ENCODE results near the gene ZNF324. TPM values are rescaled to one million over a fixed set of nuclear protein-coding genes. Genes with fewer than 3 reads are reported as not detected.

ZNF324 gene
- total and polyA plus RNA-seq, 2 of the 13 experiments (the other 11 are each of a cell fraction or from before 2014, with no cell fraction given) = 1.1 to 4.7 TPM

GRCh38 chr19:58466760-58467589, at the start of gene ZNF324 (continued):
- no peak for TF ChIP-seq ZNF646 (CRISPR knock-in tag; IDR thresholded peaks at IDR 0.05)
- no peak for TF ChIP-seq HNF4A (CRISPR knock-in tag; IDR thresholded peaks at IDR 0.05)
- TF ChIP-seq ZFX (CRISPR knock-in tag; IDR thresholded peaks at IDR 0.05; ENCODE audit: low read depth) = peak; percentile 77
- no peak; the same call in 1 of the 2 replicates for TF ChIP-seq ARNT2 (CRISPR knock-in tag; IDR thresholded peaks at IDR 0.05; ENCODE audit: low read depth)
- TF ChIP-seq THAP7 (CRISPR knock-in tag; IDR thresholded peaks at IDR 0.05) = no peak
- no peak for TF ChIP-seq HMGA1 (CRISPR knock-in tag; conservative IDR thresholded peaks at IDR 0.05)
- no peak for TF ChIP-seq ZNF740 (CRISPR knock-in tag; IDR thresholded peaks at IDR 0.05)
- no peak for TF ChIP-seq TRAFD1 (CRISPR knock-in tag; IDR thresholded peaks at IDR 0.05; ENCODE audit: borderline replicate concordance)
- TF ChIP-seq TSC22D2 (CRISPR knock-in tag; IDR thresholded peaks at IDR 0.05; ENCODE audit: borderline replicate concordance) = no peak; the same call in 1 of the 2 replicates
- TF ChIP-seq NCOA1 (CRISPR knock-in tag; IDR thresholded peaks at IDR 0.05) = no peak
- no peak for TF ChIP-seq KLF11 (CRISPR knock-in tag; IDR thresholded peaks at IDR 0.05)
- no peak for TF ChIP-seq ZNF883 (CRISPR knock-in tag; IDR thresholded peaks at IDR 0.05; ENCODE audit: not compliant biosample characterization)
- no peak for TF ChIP-seq NR0B2 (CRISPR knock-in tag; IDR thresholded peaks at IDR 0.05)
- no peak for TF ChIP-seq ZNF713 (CRISPR knock-in tag; IDR thresholded peaks at IDR 0.05)
- no peak for TF ChIP-seq ZNF879 (CRISPR knock-in tag; IDR thresholded peaks at IDR 0.05)
- no peak for TF ChIP-seq ZNF382 (CRISPR knock-in tag; IDR thresholded peaks at IDR 0.05; ENCODE audit: borderline replicate concordance)
- no peak for TF ChIP-seq GPN1 (CRISPR knock-in tag; IDR thresholded peaks at IDR 0.05; ENCODE audit: borderline replicate concordance)
- TF ChIP-seq KDM1A (CRISPR knock-in tag; IDR thresholded peaks at IDR 0.05) = no peak
- no peak for TF ChIP-seq DDIT3 (CRISPR knock-in tag; IDR thresholded peaks at IDR 0.05)
- no peak for TF ChIP-seq DNMT1 (CRISPR knock-in tag; IDR thresholded peaks at IDR 0.05)
